CD14-positive monocyte (primary cell): ENCODE data around the gene GALNT1. TPM values are rescaled to one million over a fixed set of nuclear protein-coding genes. Genes with fewer than 3 reads are reported as not detected.

ENCODE experiments used
- DNase-seq, 3 donors: peaks; one replicate each; pipeline ENCODE4 v3.0.0-alpha.2; 2011 to 2022
- H2AFZ ChIP-seq: 2 replicates; pipeline ENCODE4 v1.6.0; 2012; ENCODE audit warnings: mild to moderate bottlenecking, low read depth, low read length, inconsistent platforms; ENCODE audit not compliant: insufficient read depth, poor library complexity, severe bottlenecking
- H3K27ac ChIP-seq, 2 donors: 1 replicate in 1 of 2; 2 replicates in 1 of 2; pipeline ENCODE4 v1.5.1; 2012 to 2013; ENCODE audit warnings: low read length in 2 of 2, control low read depth in 1 of 2, inconsistent platforms in 1 of 2, low read depth in 1 of 2, mild to moderate bottlenecking in 1 of 2
- H3K27me3 ChIP-seq, 2 donors: one replicate each; pipeline versions ENCODE4 v1.6.0 to v1.6.1; 2011 to 2013; ENCODE audit warnings: low read length in 2 of 2; ENCODE audit not compliant: control insufficient read depth in 2 of 2, insufficient read depth in 2 of 2
- H3K36me3 ChIP-seq, 2 donors: replicated peaks in 1 of 2; 1 replicate in 1 of 2; 2 replicates in 1 of 2; pipeline versions ENCODE4 v1.5.1 to v1.6.1; 2012 to 2013; ENCODE audit warnings: low read length in 2 of 2, control low read depth in 1 of 2, inconsistent platforms in 1 of 2, mild to moderate bottlenecking in 1 of 2; ENCODE audit not compliant: insufficient read depth in 2 of 2, control insufficient read depth in 1 of 2
- H3K4me1 ChIP-seq, 2 donors: 1 replicate in 1 of 2; 2 replicates in 1 of 2; pipeline versions ENCODE4 v1.5.1 to v1.6.1; 2012 to 2013; ENCODE audit warnings: low read length in 2 of 2, control low read depth in 1 of 2, inconsistent platforms in 1 of 2, mild to moderate bottlenecking in 1 of 2, moderate library complexity in 1 of 2; ENCODE audit not compliant: insufficient read depth in 2 of 2, control insufficient read depth in 1 of 2
- H3K4me2 ChIP-seq: replicated peaks from 2 replicates; pipeline ENCODE3; 2012; ENCODE audit warnings: low read length, moderate library complexity, mild to moderate bottlenecking; ENCODE audit not compliant: poor library complexity, severe bottlenecking; ENCODE audit errors: extremely low read depth
- H3K4me3 ChIP-seq, 3 experiments: fragments of 200-600 bp in 1 of 3; sonication (generic) in 1 of 3; replicated peaks in 1 of 3; 1 replicate in 2 of 3; 2 replicates in 1 of 3; pipeline ENCODE4 v1.5.1; 2011 to 2013; ENCODE audit warnings: low read length in 3 of 3, mild to moderate bottlenecking in 3 of 3, control low read depth in 2 of 3, low read depth in 2 of 3, inconsistent platforms in 1 of 3, moderate library complexity in 1 of 3
- H3K79me2 ChIP-seq: 2 replicates; pipeline ENCODE4 v1.6.0; 2012; ENCODE audit warnings: mild to moderate bottlenecking, control low read depth, inconsistent platforms, low read length, moderate library complexity; ENCODE audit not compliant: insufficient read depth
- H3K9ac ChIP-seq: 2 replicates; pipeline ENCODE4 v1.6.0; 2017; ENCODE audit warnings: low read length, mild to moderate bottlenecking; ENCODE audit not compliant: insufficient read depth, poor library complexity, severe bottlenecking
- H3K9me3 ChIP-seq, 2 donors: replicated peaks in 1 of 2; 1 replicate in 1 of 2; 2 replicates in 1 of 2; pipeline versions ENCODE4 v1.5.1 to v1.6.1; 2012 to 2013; ENCODE audit warnings: low read length in 2 of 2, control low read depth in 1 of 2; ENCODE audit not compliant: control insufficient read depth in 1 of 2, insufficient read depth in 1 of 2
- H4K20me1 ChIP-seq: 2 replicates; pipeline ENCODE4 v1.6.0; 2012; ENCODE audit warnings: mild to moderate bottlenecking, low read length, control low read depth, moderate library complexity; ENCODE audit not compliant: insufficient read depth
- H3K27ac Mint-ChIP-seq, 7 donors: one replicate each; pipeline ENCODE4 v1.8.0; 2020; ENCODE audit warnings: mild to moderate bottlenecking in 7 of 7, mixed read lengths in 7 of 7, moderate library complexity in 6 of 7, inconsistent platforms in 2 of 7
- H3K27me3 Mint-ChIP-seq, 3 donors: one replicate each; pipeline ENCODE4 v1.8.0; 2021 to 2022; ENCODE audit warnings: low read depth in 3 of 3, mild to moderate bottlenecking in 3 of 3, mixed read lengths in 3 of 3, moderate library complexity in 3 of 3, inconsistent platforms in 1 of 3
- H3K36me3 Mint-ChIP-seq, 2 donors: one replicate each; pipeline ENCODE4 v1.8.0; 2020; ENCODE audit warnings: mixed read lengths in 2 of 2, inconsistent platforms in 1 of 2, mild to moderate bottlenecking in 1 of 2
- H3K4me1 Mint-ChIP-seq: one replicate; pipeline ENCODE4 v1.8.0; 2020; ENCODE audit warnings: mild to moderate bottlenecking, mixed read lengths
- H3K4me3 Mint-ChIP-seq, 2 donors: one replicate each; pipeline ENCODE4 v1.8.0; 2020; ENCODE audit warnings: mild to moderate bottlenecking in 2 of 2, mixed read lengths in 2 of 2, moderate library complexity in 1 of 2
- H3K9me3 Mint-ChIP-seq, 7 donors: one replicate each; pipeline ENCODE4 v1.8.0; 2020 to 2022; ENCODE audit warnings: mixed read lengths in 7 of 7, mild to moderate bottlenecking in 6 of 7, moderate library complexity in 6 of 7, inconsistent platforms in 2 of 7
- CTCF ChIP-seq: fragments of 200-600 bp; IDR thresholded peaks from one replicate; pipeline ENCODE4 v1.8.0; 2022; ENCODE audit warnings: antibody characterized with exemption, mild to moderate bottlenecking
- WGBS: methylation state at CpG from one replicate; pipeline ENCODE4 v1.1.5; 2013; ENCODE audit warnings: missing lambda C conversion rate; ENCODE audit not compliant: insufficient coverage; 5-methylcytosine and 5-hydroxymethylcytosine counted together
- intact Hi-C, 2 donors: fragments of 100-400 bp; cut with micrococcal nuclease; formaldehyde crosslinking; loops; one replicate each; pipeline versions ENCODE4 v1.15.0 to v1.15.1; 2023
- polyA plus RNA-seq, 3 donors: library from polyadenylated mRNA; depleted of rRNA in 1 of 3; unstranded in 2 of 3; stranded (reverse) in 1 of 3; fragments of 300-500 nt in 2 of 3; fragments of >200 nt in 1 of 3; fragmentation: Illumina TruSeq in 2 of 3; gene quantifications; 1 replicate in 2 of 3; 2 replicates in 1 of 3; pipeline ENCODE4 v1.2.3, GENCODE V29; 2012 to 2021

Gene GALNT1
- polyA plus RNA-seq, 3 donors = 16.8 to 58.5 (median 22.9) TPM

- Histone ChIP-seq H3K4me1 (peaks cover 6 to 7% of the 10 kb centered on the region in 2 donors), H3K79me2 (peaks cover 49% of the 10 kb centered on the region), H3K36me3 (peaks cover 0 to 11% of the 10 kb centered on the region in 2 donors), H2AFZ (no peak overlapping the region), H3K4me3 (no peak overlapping the region), H3K9ac (no peak overlapping the region), H3K27me3 (no peaks in the 10 kb centered on the region), H4K20me1 (peaks cover 9% of the 10 kb centered on the region), H3K9me3 (peaks cover 15 to 16% of the 10 kb centered on the region in 2 donors), H3K27ac (no peak overlapping the region), H3K4me2 (no peak overlapping the region)
- Mint-ChIP-seq H3K4me3 (no peak overlapping the region), H3K4me1 (peaks cover 31% of the 10 kb centered on the region), H3K36me3 (peaks cover 13 to 25% of the 10 kb centered on the region in 2 donors), H3K9me3 (peaks cover 15 to 26% (median 21%) of the 10 kb centered on the region in 7 donors), H3K27me3 (peaks cover 0 to 2% (median 0%) of the 10 kb centered on the region in 3 donors), H3K27ac (peak overlapping the region in 4 of 7 donors; percentile 0 to 31 (median 24))
- peak in 1 of 3 donors; percentile 11 for DNase-seq
- intact Hi-C loops = no loop called here
- TF ChIP-seq CTCF = no peak
These were observed 41.7 kb downstream of the GALNT1 start for GRCh38 chr18:35623255-35623654.

GRCh38 chr18:35624146-35624545, 42.6 kb downstream of the GALNT1 start:
- DNase-seq = no peak
- Mint-ChIP-seq H3K27me3 (peaks cover 0 to 2% (median 0%) of the 10 kb centered on the region in 3 donors), H3K4me3 (no peak overlapping the region), H3K9me3 (peaks cover 24 to 34% (median 27%) of the 10 kb centered on the region in 7 donors), H3K27ac (peak overlapping the region in 1 of 7 donors; percentile 48), H3K4me1 (peaks cover 31% of the 10 kb centered on the region), H3K36me3 (peaks cover 18 to 31% of the 10 kb centered on the region in 2 donors)
- Histone ChIP-seq H3K4me3 (no peak overlapping the region), H3K9me3 (peaks cover 15 to 17% of the 10 kb centered on the region in 2 donors), H3K36me3 (peaks cover 0 to 11% of the 10 kb centered on the region in 2 donors), H3K27ac (no peak overlapping the region), H3K79me2 (peaks cover 48% of the 10 kb centered on the region), H4K20me1 (peaks cover 9% of the 10 kb centered on the region), H3K27me3 (no peaks in the 10 kb centered on the region), H2AFZ (no peak overlapping the region), H3K9ac (no peak overlapping the region), H3K4me2 (no peak overlapping the region), H3K4me1 (peaks cover 6 to 7% of the 10 kb centered on the region in 2 donors)
- intact Hi-C loops = no loop called here
- TF ChIP-seq CTCF = no peak
- no CpG with 5 or more reads among the region's 1 CpG for WGBS
